Jurkat, Clone E6-1 (cell line): ENCODE measurements around the gene FBN2.

Source experiments
- DNase-seq: peaks from one replicate; pipeline ENCODE4 v3.0.0-alpha.2; 2011; ENCODE audit warnings: low read depth, low spot score
- H3K4me3 ChIP-seq: 2 replicates; pipeline ENCODE4 v1.5.1; 2011; ENCODE audit warnings: mild to moderate bottlenecking, low read length, control low read depth, moderate library complexity

Gene FBN2

DNA sequence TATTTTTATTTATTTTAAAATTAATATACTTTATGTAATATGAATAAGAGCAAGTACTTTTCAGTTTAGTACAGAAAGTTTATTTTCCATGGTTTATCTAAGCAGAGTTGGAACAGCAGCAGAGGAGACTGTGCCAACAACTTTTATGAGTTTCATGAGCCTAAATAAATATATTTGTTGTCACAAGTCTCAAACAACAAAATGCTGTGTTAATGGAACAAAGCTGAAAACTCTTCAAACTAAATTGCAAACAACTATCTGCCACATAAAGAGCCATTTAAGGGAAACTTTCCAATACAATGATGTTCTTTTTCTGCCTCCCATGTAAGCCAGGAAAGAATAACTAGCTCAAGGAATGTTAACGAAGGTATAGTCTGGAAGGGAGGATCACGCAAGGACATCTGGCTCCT, 96.1 kb downstream of the FBN2 start:
- no peak for DNase-seq
- H3K4me3 ChIP-seq: no peak overlapping the region

DNA sequence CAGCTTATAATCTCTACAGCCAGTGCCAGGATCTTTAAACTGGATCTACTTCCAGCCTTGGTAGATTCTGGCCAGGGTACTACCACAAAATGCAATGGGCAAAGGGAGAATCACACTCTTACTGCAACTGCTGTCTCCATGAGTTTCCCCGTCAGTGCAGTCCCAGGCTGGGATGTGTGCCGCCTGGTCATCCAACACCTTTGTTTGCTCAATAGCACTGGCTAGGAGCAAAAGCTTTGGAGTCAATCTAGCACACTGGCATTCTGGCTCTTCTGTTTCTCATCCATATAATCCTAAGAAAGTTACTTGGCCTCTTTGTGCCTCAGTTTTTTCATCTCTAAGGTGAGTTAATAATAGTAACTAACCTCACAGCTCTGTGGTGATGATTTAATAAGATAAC, 96.9 kb downstream of the FBN2 start:
- H3K4me3 ChIP-seq: no peak overlapping the region
- DNase-seq: no peak

DNA sequence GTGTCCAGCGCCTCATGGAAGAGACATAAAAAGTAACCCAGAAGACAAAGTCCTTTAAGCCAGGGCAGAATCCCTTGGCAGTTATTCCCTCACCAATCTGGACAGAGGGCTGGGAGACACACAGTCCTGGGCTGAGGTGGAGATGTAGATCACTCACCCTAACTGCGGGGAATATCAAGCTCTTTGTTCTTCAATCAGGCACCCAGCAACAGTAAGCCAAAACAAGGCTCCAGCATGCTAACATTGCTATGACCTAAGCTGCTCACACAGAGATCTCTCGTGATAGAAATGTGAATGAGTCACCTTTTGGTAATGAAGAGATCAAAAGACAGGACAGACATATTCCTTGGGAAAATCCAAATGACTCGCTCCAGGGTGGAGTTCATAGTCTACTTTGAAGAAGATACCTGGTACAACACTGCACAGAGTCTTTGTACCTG, 101.3 kb downstream of the FBN2 start:
- DNase-seq: no peak
- no peak overlapping the region for H3K4me3 ChIP-seq

DNA sequence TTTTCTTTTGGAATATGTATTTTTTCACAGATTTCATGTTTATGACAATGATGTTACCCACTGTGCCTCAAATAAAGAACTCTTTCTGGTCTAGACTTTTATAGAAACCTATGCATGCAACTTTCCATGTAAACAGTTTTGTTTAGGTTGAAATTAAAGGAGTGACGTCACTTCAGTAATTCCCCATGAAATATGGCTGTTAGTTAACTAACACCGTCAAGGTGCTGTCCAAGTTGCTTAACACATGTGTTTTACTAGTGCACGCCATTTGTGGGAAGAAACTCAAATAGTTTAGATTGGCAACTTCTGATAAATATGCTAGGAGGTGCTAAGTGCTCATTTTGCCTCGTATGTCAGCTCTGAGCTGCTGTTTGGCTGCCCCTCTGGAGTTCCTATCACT, 102.2 kb downstream of the FBN2 start:
- H3K4me3 ChIP-seq: no peak overlapping the region
- DNase-seq: no peak

DNA sequence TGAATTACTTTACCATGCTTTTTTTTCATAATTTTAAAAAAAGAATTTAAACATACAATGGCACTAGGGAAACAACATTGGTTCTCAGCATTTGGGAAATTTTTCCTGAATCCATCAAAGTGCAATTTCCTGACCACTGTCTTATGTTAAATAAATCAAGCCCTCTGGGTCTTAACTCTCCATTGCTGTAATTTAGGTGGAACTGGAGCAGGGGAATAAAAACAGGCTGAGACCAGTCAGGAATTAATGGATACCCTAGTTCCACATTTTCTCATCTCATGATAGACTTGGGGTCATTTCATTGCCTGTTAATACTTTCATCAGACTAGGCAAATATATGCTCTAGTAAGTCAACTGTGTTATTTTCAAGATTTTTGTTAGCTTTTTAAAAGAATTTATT, 103.1 kb downstream of the FBN2 start:
- no peak overlapping the region for H3K4me3 ChIP-seq
- no peak for DNase-seq

DNA sequence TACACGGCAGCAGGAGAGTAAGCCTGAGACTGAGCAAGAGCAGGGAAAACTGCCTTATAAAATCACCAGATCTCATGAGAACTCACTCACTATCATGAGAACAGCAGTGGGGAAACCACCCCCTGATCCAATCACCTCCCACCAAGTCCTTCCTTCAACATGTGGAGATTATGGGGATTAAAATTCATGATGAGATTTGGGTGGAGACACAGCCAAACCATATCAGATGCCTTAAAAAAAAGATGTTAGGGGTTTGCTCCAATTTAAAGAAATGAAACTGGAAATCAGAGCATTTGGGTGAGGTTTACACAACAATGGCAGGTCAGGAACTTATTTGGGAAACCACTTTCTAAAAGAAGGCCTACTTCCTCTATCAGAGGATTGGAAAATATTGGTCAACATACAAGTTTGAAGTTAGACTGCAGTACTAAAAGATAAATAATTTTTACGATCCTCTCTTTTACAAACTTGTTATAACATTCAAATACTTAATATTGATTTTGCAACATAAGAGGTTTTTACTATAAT, 105.1 kb downstream of the FBN2 start:
- DNase-seq: no peak
- H3K4me3 ChIP-seq: no peak overlapping the region

DNA sequence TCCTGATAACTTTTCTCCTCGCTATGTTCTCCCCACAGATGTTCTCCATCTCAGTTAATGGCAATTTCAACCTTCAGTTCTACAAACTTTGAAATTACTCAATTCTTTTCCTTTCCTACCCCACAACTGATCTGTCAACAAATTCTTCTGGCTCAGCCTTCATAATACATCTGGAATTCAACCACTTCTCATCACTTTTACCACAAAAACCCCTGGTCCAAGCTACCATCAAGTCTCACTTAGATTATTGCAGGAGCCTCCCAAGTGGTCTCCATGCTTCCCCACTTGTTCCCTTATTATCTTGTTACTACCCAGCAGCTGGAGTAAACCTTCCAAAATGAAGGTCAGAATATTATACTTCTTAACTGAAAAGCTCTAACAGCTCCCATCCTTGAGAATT, 110.1 kb downstream of the FBN2 start:
- DNase-seq: no peak

DNA sequence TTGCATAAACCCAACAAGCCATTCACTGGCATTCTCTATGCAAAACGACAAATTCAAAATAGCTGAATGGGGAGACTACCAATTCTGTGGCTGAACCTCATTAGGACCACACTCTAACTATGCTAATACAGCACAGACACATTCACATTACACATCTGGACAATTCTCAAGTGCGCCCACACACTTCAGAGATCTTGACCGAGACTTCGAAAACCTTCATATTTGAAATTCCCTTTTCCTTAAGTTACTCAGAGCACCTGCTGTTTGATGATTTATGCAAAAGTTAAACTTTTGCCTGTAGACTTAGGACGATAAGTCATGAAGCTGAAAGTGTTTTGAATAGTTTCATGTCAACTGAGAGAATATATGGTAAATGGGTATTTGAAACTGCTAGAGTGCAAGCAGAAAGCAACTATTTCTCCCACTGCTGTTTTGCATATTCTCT, 111.9 kb downstream of the FBN2 start:
- DNase-seq: no peak
- H3K4me3 ChIP-seq: no peak overlapping the region

More for the DNA sequence above, 110.1 kb downstream of the FBN2 start:
- H3K4me3 ChIP-seq: no peak overlapping the region

DNA sequence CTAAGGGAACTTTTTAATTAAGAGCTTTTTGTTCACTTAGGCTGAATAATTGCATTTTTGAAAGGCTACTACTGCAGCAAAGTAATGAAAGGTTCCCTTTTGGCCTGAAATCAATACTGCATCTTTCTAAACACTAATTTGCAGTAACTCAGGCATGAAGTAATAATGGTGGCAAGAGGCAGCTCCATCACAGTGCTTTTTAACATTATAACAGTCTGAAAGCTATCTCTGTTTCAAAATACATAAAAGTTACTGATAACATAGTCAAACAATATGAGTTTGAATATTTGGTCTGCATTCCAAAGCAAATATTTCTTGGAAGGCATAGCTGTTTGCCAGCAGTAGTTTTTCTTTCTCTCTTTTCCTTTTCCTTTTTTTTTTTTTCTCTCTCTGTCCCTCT, 113.4 kb downstream of the FBN2 start:
- no peak overlapping the region for H3K4me3 ChIP-seq
- DNase-seq: no peak

DNA sequence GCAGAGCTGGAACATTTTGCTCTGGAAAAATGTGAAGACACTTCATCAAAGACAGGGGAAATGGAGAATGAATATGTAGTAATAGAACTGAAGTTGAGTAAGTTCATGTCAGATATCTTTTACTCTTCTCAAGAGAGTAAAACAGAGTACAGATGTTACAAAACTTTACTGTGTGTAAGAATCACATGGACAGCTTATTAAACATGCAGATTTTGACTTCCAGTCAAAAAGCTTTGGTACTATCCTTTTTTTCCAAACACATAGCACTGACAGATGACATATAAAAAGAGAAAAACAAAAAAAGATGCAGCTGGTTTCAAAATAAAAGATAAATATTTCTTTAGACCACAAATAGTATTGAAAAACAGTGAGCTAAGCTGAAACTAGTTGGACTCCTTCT, 115.4 kb downstream of the FBN2 start:
- no peak for DNase-seq
- H3K4me3 ChIP-seq: no peak overlapping the region

DNA sequence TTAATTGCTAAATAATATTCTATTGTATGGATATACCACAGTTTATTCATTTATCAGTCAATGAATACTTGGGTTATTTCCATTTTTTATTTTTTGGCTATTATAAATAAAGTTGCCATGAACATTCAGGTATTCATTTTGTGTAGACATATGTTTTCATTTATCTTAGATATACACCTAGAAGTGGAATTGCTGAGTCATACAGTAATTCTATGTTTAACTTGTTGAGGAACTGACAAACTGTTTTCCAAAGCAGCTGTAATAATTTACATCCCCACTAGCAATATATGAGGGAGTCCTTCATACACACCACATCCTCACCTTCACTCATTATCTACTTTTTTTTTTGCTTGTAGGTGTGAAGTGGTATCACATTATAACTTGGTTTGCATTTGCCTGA, 123.6 kb downstream of the FBN2 start:
- no peak overlapping the region for H3K4me3 ChIP-seq
- DNase-seq: no peak

DNA sequence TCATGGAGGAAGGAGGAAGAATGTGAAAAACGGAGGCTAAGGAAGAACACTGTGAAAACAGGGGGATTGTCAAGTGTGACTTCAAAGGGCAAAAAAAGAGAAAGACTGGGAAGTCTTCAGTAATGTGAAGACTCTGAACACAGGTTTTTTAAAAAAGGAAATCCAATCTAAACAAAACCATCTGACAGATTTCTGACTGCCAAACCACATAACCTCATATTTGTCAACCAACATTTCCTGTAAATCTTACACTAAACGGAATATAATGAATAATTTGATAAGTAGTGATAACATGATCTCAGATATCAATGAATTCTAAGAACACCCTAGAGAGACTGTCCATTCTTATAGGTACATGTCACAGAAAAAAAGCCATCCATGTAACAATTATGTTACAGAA, 124.7 kb downstream of the FBN2 start:
- peak; percentile 2 for DNase-seq
- H3K4me3 ChIP-seq: no peak overlapping the region

DNA sequence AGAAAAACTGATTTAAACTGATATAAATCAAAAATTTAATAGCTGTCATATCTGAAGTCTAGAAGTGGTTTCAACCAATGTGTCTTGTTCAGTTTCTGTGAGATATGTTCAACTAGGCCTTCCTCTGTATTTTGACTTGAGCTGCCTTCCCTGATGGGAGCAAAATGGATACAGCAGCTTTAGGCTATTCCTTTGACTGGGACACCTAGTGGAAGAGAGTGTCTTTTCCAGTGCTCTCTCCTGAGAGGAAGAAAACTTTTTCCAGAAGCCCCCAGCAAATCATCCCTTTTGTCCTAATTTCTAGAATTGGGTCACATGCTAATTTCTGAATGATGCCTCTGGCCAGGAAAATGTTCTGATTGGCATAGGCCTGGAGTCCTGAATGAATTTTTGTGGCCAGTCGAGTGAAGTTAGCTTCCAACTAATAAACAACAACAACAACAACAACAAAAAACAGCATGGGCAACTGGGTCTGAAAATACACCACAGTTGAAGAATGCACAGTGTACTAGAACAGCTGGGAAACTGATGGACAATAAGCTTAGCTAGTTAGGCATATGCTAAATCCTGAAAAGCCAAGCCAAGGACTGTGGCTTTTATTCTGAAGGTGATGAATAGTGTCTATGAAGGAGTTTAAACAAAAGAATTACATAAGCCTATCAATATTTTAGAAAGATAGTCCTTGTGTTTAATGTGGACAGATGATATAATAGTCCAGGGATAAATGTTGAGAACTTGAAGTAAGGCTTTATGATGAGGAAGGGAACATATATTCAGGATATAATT, 125.7 kb downstream of the FBN2 start:
- DNase-seq: no peak

DNA sequence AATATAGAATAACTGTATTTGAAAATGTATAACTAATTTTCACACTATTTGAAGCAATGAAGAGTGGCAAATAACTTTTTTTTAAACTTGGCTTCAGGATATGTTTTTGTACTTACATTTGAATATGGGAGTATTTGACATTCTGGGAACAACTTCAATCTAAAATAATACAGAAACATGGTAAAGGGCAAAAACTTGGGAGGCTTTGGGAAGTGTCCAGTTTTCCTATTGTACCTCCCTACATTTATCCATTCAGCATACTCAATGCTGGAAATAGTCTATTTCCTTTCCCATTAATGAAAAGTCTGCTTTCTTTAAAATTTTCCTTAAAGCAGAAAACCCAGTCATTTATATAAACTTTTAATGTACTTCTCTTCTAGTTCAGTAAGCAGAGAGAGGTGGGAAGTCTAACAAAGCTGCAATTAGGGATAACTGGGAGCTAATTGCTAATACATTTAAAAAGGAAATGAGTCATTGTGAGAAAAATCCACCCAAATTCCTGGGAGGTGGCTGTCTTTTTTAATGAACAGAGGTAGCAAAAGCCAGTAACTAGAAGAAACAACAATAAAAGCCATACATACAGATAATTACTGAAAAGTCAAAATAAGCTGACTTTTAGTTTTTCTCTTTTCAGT, 128.8 kb downstream of the FBN2 start:
- H3K4me3 ChIP-seq: no peak overlapping the region
- DNase-seq: no peak

More for the DNA sequence above, 125.7 kb downstream of the FBN2 start:
- no peak overlapping the region for H3K4me3 ChIP-seq

DNA sequence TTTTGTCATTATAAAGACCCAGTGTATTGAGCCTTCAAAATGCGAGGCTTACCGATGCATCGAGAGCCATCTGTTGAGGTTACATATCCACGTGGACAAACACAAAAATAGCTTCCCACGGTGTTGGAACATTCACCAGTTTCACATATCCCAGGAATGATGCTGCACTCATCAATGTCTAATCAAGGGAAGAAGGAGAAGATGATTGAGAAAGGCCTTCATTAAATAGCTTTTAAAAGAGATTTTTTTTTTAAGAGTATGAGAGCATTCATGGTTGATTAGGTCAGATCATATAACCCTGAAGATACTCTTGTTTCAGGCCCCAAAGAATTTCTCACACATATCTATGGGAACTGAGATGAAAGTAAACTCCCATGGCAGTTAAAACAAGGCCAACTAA, 129.4 kb downstream of the FBN2 start:
- DNase-seq: no peak

DNA sequence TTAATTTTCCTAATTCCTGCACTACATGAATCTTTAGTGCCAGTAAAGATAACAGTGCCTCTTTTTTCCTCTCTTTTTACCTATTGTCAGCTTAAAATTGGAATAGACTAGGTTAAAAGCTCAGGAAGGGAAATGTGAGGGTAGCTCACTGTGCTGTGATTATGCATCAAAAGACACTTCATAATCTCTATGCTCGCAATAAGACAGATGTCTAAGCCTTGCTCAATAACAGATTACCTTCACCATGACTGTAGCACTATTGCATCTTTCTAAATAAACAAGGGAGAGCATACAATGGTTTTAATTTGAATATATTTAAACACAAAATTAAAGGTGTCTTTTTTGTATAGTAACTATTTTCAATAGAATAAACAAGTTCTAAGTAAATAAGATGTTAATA, 130.1 kb downstream of the FBN2 start:
- DNase-seq: no peak
- no peak overlapping the region for H3K4me3 ChIP-seq

More for the DNA sequence above, 129.4 kb downstream of the FBN2 start:
- H3K4me3 ChIP-seq: no peak overlapping the region

DNA sequence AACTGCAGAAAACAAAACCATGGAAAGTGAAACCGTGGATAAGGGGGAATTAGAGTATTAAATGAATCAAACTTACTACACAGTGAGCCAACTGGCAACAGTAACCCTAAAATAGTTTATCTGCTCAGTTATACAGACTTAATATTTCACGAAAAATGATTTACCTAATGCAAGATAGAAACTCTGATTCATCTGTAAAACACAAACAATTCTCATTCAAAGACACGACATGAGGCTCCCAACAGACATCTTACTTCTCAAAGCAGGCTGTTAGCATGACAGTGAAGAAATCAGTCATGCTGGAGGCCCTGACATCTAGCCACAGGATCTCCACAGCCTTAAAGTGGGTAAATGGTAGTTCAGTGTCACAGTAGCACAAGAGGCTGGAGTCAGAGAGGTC, 131.2 kb downstream of the FBN2 start:
- H3K4me3 ChIP-seq: no peak overlapping the region
- DNase-seq: no peak

DNA sequence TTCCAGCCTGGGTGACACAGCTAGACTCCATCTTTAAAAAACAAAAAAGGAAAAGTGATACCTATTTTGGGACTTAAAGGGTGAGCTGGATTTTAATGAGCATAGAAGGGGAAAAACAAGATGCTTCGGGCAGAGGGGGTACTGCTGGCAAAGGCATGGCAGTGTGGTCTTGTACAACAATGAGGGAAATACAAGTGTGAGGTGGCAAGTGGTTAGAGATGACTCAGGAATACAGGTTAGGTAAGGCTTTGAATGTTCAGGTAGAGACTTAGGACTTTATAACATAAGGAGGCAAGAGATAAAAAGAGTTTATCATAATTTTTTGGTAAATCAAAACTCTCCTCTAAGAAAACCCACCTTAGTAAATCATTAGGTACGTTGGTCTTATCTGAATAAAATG, 132.9 kb downstream of the FBN2 start:
- no peak for DNase-seq

DNA sequence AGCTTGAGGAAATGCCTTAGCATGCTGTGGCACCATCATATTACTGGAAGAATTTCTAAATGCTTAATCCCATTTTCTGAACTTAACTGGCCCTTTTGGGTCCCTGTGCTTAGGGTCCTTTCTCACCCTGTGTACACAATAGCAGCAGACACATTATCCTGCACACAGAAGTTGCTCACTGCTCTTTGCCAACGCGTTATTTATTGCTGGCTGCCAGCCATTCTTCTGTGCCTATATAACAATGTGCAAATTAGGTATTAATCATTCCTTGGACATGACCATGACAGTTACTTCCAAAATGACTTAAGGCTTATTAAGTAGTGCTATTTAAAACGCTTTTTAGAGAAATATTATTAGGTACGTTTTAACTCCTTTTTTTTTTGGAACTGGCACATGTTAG, 134.7 kb downstream of the FBN2 start:
- H3K4me3 ChIP-seq: no peak overlapping the region
- DNase-seq: no peak

More for the DNA sequence above, 132.9 kb downstream of the FBN2 start:
- no peak overlapping the region for H3K4me3 ChIP-seq

DNA sequence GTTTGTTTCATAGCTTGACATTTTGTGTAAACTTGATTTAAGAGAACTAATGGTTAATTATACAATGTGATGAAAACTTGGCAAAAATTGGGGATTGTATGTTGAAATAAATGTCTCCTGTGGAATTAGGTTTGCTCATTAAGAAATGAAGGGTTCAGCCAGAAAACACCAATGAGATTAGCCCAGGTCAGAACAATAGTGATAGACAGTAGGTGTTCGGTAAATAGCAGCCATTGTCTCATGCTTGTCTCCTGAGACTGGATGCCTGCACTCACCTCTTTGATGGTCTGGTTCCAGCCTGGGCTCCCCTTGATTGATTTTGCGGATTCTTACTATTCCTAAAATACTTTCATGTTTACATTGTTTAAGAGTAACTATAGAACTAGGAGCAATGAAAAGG, 135.5 kb downstream of the FBN2 start:
- no peak overlapping the region for H3K4me3 ChIP-seq
- no peak for DNase-seq
